Activated T-cell treated with anti-CD3 and anti-CD28 coated beads, Interleukin-2, amount 50 U/mL, for 4 hours (primary cell): ENCODE data around the gene C2orf78. TPM values are rescaled to one million over a fixed set of nuclear protein-coding genes. Genes with fewer than 3 reads are reported as not detected.
A peak's percentile ranks its signal among the peaks of the same experiment; 100 is the strongest.
"Not testable (repeated sequence)": the region's sequence is repeated elsewhere in the genome, so short reads cannot be mapped to it uniquely, and the experiment has no call there.

Experiments used
- ATAC-seq, 2 donors: fragments of 200-7000 bp; cut with Tn5 transposase; one replicate each; pipeline ENCODE4 v1.10.0; 2021
- DNase-seq: peaks from one replicate; pipeline ENCODE4 v3.0.0-alpha.2; 2020
- H3K27me3 Mint-ChIP-seq: one replicate; pipeline ENCODE4 v1.8.0; 2021; ENCODE audit warnings: low read depth, mixed read lengths
- H3K36me3 Mint-ChIP-seq: one replicate; pipeline ENCODE4 v1.8.0; 2022; ENCODE audit warnings: mixed read lengths; ENCODE audit not compliant: insufficient read depth
- H3K4me1 Mint-ChIP-seq: one replicate; pipeline ENCODE4 v1.8.0; 2021; ENCODE audit warnings: low read depth, mixed read lengths
- H3K4me3 Mint-ChIP-seq: one replicate; pipeline ENCODE4 v1.8.0; 2021; ENCODE audit warnings: mild to moderate bottlenecking, moderate library complexity, mixed read lengths
- H3K9me3 Mint-ChIP-seq: one replicate; pipeline ENCODE4 v1.8.0; 2021; ENCODE audit warnings: mixed read lengths
- total RNA-seq, 3 donors: library from RNA; stranded (reverse); gene quantifications; one replicate each; pipeline ENCODE4 v1.2.1, GENCODE V29; 2021

The C2orf78 gene, protein sequence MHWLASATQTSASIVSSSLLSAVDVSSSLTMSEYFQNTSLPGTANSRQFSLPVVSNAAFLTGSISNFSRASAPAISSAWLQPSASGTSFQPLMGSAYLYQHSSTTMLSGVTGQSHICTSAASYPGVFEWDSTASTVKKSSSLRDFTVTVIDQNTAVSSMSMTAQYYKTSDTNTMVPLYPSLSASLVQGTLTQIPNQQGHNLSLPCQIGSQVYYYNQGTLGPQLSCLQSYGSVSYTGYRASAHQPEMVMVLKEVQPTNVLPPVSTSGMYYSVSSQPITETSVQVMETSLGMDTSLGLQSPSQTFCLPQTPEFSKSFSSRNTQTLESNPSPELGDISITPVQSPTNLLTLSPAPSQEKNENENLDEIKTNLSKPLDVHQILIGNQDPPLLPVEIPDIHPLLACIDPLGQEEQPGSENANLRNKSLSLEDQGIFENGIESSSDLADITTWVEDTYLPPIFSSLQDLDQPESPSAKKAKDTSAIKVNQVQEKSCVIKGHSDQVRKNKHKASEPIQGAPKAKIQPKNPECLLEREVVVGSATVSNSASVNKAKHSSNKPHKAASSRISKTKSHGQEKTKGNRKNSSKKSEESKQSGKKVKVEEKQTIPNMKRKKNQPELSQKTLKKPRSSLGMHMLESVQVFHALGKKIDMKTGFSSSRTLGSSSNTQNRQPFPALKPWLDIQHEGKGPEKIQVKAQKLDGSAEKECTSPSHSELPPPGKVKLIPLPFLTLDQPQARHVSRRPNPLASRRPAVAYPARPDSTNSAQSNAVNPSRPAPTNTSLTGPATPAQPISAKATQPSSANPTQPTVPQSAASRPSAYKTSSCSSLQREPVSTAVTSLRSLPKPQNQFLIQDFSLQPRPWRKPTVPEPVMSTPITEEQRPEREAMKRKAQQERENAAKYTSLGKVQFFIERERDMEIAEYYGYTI
- total RNA-seq: not detected

DNA sequence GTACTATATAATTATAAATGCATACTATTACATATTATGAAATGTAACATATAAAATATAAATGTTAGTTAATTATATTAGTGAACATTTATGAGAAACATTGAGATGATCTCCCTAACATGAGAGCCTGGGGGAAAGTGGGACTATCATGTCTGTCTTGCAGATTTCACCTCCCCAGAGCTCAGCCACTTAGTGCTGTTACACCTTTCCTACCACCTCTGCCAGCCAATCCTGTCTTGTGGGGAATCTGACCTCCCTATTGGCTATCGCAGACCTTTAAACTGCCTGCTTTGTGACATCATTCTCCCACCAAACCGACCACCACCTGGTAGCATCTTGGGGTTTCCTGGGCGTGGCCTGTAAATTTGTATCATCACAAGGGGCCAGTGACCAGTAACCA, at the start of gene C2orf78:
Gene C2orf78, plus strand, starts transcription at position 301 of the 400 bp plus-strand sequence. CDS start 127 bp downstream, outside the sequence.
- not testable (repeated sequence) for H3K4me1 Mint-ChIP-seq, H3K36me3 Mint-ChIP-seq, H3K4me3 Mint-ChIP-seq, H3K9me3 Mint-ChIP-seq, ATAC-seq, H3K27me3 Mint-ChIP-seq, DNase-seq

DNA sequence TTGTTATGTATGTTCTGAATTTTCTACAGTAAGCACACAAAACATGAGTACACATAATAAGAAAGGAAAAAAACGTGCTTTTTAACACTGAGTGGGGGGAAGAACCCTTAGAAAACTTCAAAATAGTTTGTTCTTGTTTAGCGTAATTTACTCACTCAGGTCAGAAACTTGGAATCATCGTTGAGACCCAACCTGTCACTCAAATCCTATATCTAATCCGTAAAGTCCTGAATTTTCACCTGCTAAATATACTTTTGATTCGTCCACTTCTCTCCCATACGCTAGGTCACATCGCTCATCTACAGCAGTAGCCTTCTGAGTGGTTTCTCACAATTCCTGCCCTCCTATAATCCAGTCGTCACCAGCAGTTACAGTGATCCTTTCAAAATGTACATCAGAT, 47.6 kb upstream of the C2orf78 start:
- peaks cover 17% of the 10 kb centered on the region for H3K36me3 Mint-ChIP-seq
- H3K4me1 Mint-ChIP-seq: peaks cover 16% of the 10 kb centered on the region
- peak overlapping the region; percentile 96 for H3K4me3 Mint-ChIP-seq
- DNase-seq (no peak), ATAC-seq (no peak)
- H3K27me3 Mint-ChIP-seq: no peaks in the 10 kb centered on the region
- no peaks in the 10 kb centered on the region for H3K9me3 Mint-ChIP-seq

DNA sequence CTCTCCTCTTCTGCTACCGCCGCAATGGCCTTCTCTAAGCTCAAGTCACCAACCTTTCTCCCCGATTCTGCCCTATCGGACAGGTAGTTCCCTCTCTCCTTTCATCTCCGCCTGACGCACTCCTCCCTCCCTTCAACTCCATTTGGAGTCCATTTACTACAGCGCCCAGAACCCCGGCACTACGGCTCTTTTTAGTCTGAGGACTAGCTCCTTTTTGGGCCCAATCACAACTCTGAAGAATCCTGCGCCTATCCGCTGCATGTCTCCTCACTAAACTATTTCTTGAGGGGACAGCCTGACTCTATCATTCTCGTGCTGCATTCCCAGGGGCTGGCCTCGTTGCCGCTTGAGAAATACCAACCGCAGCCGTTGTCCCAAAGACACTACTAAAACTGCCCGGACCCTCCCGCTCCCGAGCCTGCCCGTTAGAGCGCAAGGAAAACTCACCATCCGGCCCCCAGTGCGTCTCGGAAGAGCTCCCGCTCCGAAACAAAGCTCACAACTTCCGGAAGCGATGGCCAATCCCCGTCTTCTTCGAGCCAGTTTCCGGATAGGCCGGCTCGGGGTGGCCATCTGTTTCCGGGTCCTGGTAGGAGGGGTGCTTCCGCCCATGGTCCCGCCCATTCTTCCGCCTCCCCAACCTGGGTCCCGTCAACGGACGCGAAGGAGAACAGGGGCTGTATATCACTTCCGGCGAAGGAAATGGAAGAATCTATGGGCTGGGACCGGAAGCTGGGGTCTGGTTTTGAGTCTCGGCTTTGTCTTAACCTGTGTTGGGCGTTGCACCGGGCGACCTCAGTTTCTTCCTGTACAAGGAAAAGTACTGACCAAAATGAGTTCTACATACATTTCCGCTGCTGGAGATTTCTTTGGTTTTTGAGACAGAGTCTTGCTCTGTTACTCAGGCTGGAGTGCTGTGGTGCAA, 46.9 kb upstream of the C2orf78 start, which contains the start of gene TPRKB:
Gene TPRKB, minus strand, starts transcription at position 491 of the 925 bp plus-strand sequence. CDS start 2,776 bp downstream, outside the sequence.
- DNase-seq (peak; percentile 93), ATAC-seq (peak; percentile 97 to 99)
- Mint-ChIP-seq H3K9me3 (no peaks in the 10 kb centered on the region), H3K36me3 (peaks cover 20% of the 10 kb centered on the region), H3K27me3 (no peaks in the 10 kb centered on the region), H3K4me1 (peaks cover 16% of the 10 kb centered on the region), H3K4me3 (peak within 1 kb of the TSS; percentile 96)

DNA sequence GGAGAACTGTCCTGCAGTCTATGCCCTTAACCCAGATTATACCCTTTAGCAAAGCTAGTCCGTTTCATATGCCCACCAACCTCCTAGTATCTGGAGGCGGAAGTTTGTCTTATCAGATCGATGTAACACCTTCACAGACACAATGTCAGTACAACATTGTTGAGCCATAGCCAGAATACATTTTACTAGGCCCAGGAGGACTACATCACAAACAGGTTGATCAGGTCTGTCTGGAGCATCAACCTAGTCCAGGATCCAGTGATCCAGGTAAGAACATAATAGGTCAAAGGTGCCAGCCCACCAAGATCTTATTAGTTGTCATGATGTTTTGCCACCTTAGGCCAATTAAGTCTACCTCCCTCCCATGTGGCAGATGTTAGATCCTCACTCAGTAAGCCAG, 44.9 kb upstream of the C2orf78 start:
- H3K4me3 Mint-ChIP-seq: no peak overlapping the region
- no peak for DNase-seq
- H3K27me3 Mint-ChIP-seq: no peaks in the 10 kb centered on the region
- peaks cover 19% of the 10 kb centered on the region for H3K36me3 Mint-ChIP-seq
- H3K4me1 Mint-ChIP-seq: peaks cover 16% of the 10 kb centered on the region
- no peaks in the 10 kb centered on the region for H3K9me3 Mint-ChIP-seq
- no peak for ATAC-seq

DNA sequence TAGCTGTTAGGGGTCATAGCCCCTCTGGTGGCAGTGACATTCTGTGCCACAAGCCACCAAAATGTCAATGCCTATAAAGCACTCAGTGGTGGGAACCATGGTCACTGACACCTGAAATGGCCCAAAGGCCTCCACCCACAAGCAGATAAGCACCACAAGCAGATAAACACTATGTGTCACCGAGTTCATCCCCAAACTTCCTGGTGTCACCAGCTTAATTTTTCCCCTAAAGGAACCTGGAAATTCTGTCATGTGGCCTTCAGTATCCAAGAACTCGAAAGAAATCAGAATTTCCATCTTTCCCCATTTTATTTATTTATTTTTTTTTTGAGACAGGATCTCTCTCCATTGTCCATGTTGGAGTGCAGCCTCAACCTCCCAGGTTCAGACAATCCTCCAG, 43.2 kb upstream of the C2orf78 start:
- no peaks in the 10 kb centered on the region for H3K27me3 Mint-ChIP-seq
- no peak overlapping the region for H3K4me3 Mint-ChIP-seq
- peaks cover 15% of the 10 kb centered on the region for H3K4me1 Mint-ChIP-seq
- ATAC-seq (no peak), DNase-seq (no peak)
- no peaks in the 10 kb centered on the region for H3K9me3 Mint-ChIP-seq
- peaks cover 27% of the 10 kb centered on the region for H3K36me3 Mint-ChIP-seq

DNA sequence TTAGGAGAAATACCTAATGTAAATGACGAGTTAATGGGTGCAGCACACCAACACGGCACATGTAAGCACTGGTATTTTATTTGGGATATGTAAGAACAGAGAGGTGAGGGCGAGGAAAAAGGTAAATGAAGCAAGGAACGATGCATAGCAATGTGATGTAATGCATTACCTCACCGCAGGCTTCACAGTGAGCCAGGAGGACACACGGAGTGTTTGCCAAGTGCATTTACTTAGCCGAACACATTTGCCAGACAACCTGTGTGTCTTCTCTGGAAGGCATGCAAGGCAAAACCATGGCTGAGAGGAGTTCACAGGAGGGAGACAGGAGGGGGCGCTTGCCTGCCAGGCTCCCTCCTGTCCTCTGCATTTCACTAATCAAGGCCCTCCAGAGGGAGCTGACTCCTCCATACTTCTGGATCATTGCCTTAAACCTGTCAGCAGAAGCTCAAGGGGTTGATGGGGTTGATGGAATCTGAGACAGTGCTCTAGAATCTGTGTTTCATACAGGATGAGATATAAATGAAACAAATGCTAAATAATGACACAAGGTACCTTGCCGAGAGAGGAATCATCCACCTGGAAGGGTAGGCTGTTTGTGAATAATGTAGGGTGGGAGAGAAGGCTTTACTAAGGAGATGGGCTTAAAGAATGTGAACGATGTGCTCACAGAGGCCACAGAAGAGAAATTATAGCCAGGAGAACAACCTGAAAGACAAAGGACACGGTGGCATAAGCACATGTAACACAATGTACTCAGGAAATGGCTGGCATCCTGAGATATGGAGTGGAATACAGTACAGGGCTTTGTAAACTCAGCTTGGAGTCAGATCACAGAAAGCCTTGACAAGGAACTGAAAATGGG, 37.7 kb upstream of the C2orf78 start:
- Mint-ChIP-seq H3K36me3 (peaks cover 50% of the 10 kb centered on the region), H3K4me1 (peaks cover 3% of the 10 kb centered on the region), H3K27me3 (no peaks in the 10 kb centered on the region), H3K9me3 (no peaks in the 10 kb centered on the region), H3K4me3 (no peak overlapping the region)
- ATAC-seq (no peak), DNase-seq (no peak)

DNA sequence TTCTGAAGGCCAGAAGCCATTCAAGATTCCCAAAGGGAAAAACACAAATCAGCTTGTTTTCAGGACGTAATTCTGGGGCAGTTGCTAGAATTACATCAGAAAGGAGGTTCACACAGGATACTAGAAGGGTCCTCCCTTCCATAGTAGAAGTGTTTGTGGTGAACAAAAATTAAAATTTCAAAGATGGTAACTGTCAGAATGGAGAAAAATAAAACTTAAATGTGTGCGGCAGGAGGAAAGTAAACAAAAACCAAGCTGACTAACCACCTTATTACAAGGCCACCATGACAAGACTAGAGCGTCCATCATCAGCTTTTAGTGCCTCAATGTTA, 37.1 kb upstream of the C2orf78 start:
- no peaks in the 10 kb centered on the region for H3K9me3 Mint-ChIP-seq
- peaks cover 45% of the 10 kb centered on the region for H3K36me3 Mint-ChIP-seq
- ATAC-seq: no peak
- DNase-seq: no peak
- peaks cover 3% of the 10 kb centered on the region for H3K4me1 Mint-ChIP-seq
- H3K4me3 Mint-ChIP-seq: no peak overlapping the region
- no peaks in the 10 kb centered on the region for H3K27me3 Mint-ChIP-seq

DNA sequence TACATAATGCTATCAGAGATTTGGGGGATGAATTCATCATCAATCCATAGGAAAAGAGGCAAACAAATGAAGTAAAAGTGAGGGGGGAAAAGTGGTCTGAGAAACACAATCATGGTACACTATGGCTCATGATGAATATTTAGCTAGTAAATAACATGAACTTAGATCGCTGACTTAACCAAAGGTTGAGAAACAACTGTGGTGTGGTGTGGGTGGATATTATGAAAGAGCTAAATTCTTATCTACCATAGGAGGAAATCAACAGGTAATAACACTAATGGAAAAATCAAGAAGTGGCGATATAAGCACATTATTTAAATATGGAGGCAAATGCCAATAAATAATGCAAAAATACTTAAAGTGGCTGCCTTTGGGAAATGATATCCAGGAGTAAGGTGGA, 34.7 kb upstream of the C2orf78 start:
- ATAC-seq (no peak), DNase-seq (no peak)
- no peaks in the 10 kb centered on the region for H3K27me3 Mint-ChIP-seq
- H3K36me3 Mint-ChIP-seq: peaks cover 43% of the 10 kb centered on the region
- H3K4me1 Mint-ChIP-seq: peaks cover 3% of the 10 kb centered on the region
- peaks cover 2% of the 10 kb centered on the region for H3K9me3 Mint-ChIP-seq
- no peak overlapping the region for H3K4me3 Mint-ChIP-seq

DNA sequence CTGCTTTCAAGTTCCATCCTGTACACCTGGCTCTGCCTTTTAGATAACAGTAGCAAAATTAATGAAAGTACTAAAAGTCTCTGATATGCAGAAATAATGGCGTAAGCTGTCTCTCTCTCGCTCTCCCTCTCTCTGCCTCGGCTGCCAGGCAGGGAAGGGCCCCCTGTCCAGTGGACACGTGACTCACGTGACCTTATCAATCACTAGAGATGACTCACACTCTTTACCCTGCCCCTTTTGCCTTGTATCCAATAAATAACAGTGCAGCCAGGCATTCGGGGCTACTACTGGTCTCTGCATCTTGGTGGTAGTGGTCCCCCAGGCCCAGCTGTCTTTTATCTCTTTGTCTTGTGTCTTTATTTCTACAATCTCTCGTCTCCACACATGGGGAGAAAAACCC, 29.7 kb upstream of the C2orf78 start:
- H3K9me3 Mint-ChIP-seq: not testable (repeated sequence)
- peaks cover 18% of the 10 kb centered on the region for H3K36me3 Mint-ChIP-seq

DNA sequence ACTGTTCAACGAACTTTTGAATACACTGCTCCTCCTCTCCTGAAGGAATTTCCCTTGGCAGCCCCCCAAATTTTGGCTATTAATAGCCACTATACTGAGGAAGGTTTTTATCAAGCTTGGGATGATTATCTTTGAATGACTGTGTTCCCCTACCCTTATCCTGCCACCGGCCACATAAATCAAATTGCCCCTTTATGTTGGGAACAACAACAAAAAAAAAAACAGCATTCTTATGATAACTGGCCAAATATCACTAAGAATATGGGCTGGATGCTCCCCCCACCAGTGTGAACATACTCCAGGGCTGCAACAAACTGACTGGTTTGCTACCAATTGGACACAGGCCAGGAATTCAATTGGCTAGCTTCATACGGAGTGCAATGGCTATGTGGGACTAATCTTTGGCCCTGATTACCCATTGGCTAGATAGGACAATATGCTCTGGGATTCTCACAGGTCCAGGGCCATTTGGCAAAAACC, 24.7 kb upstream of the C2orf78 start:
- Mint-ChIP-seq H3K4me3 (no peak overlapping the region), H3K36me3 (peaks cover 21% of the 10 kb centered on the region), H3K4me1 (no peaks in the 10 kb centered on the region), H3K27me3 (no peaks in the 10 kb centered on the region), H3K9me3 (peaks cover 3% of the 10 kb centered on the region)
- ATAC-seq (no peak), DNase-seq (no peak)

More for the DNA sequence above, 29.7 kb upstream of the C2orf78 start:
- not testable (repeated sequence) for H3K27me3 Mint-ChIP-seq, DNase-seq, H3K4me1 Mint-ChIP-seq, H3K4me3 Mint-ChIP-seq, ATAC-seq

DNA sequence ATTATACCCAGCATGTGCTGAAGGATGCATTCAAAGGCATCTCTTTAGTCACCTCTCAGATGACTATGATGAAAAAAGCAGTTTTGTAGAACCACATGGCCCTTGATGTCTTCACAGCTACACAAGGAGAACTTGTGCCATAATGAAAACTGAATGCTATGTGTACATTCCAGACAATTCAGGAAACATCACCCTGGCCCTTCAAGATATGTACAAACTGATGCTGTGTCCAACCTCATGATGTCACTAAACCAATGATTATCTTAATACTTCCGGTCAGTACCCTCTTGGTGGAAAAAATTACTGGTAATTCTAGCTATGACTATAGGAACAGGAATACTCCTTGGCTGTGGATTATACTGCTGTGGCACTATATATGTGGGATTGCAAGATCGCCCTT, 24.1 kb upstream of the C2orf78 start:
- H3K27me3 Mint-ChIP-seq: no peaks in the 10 kb centered on the region
- no peak for DNase-seq
- ATAC-seq: no peak
- H3K9me3 Mint-ChIP-seq: no peaks in the 10 kb centered on the region
- H3K36me3 Mint-ChIP-seq: peaks cover 18% of the 10 kb centered on the region
- no peaks in the 10 kb centered on the region for H3K4me1 Mint-ChIP-seq
- H3K4me3 Mint-ChIP-seq: no peak overlapping the region

DNA sequence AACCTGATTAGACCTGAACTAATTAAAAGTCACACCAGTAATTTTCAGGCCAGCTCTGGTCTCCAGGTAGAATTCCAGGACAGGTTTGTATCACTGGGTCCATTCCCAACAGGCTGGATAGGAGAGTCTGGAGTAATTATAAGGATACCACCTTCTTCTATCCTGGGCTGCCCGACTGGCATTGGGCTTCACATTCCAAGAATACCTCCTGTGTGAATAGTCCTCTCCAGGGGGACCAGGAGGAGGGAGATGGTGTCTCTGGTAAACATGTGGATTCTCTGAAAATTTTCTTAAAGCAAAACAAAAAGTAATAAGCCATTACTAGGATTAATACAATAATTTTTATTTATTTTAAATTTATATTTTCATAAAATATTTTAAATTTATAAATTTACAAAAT, 21.4 kb upstream of the C2orf78 start:
- ATAC-seq: no peak
- H3K27me3 Mint-ChIP-seq: no peaks in the 10 kb centered on the region
- peaks cover 37% of the 10 kb centered on the region for H3K36me3 Mint-ChIP-seq

DNA sequence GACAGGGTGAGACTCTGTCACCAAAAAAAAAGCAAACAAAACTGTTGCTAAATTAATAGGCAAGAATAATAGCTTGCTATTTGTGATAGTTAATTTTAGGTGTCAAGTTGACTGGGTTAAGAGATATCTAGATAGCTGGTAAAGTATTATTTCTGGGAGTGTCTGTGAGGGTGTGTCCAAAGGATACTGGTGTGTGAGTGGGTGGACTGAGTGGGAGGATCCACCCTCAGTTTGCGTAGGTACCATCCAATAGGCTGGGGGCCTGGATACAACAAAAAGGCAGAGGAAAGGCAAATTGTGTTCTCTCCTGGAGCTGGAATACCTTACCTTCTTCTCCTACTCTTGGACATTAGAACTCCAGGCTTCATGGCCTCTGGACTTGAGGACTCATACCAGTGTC, 19.0 kb upstream of the C2orf78 start:
- ATAC-seq (no peak), DNase-seq (no peak)
- H3K4me1 Mint-ChIP-seq: peaks cover 6% of the 10 kb centered on the region
- no peaks in the 10 kb centered on the region for H3K27me3 Mint-ChIP-seq
- H3K36me3 Mint-ChIP-seq: peaks cover 47% of the 10 kb centered on the region
- no peaks in the 10 kb centered on the region for H3K9me3 Mint-ChIP-seq
- no peak overlapping the region for H3K4me3 Mint-ChIP-seq

More for the DNA sequence above, 21.4 kb upstream of the C2orf78 start:
- Mint-ChIP-seq H3K4me3 (no peak overlapping the region), H3K9me3 (no peaks in the 10 kb centered on the region), H3K4me1 (no peaks in the 10 kb centered on the region)
- no peak for DNase-seq
